Measurements from ENCODE around the gene PLXNC1.

DNA sequence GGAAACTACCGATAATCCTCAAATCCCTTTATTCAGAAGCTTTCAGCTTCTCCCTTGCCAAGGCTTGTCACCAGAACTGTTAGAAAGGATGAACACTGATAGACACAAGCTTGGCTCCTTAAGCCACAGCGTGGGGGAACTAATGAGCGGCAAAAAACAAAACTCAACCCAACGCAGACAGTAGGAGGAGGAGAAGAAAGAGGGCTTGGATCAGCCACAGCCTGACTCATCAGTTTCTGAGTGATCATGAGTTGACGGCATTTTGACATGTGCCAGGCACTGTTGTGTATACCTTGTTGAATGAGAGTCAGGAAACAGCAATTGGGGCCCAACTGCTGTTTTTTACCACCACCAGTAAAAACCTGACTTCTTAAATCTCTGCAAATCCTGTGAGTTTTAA lies 23.7 kb downstream of the PLXNC1 start:
- TF ChIP-seq, protein P1, sequence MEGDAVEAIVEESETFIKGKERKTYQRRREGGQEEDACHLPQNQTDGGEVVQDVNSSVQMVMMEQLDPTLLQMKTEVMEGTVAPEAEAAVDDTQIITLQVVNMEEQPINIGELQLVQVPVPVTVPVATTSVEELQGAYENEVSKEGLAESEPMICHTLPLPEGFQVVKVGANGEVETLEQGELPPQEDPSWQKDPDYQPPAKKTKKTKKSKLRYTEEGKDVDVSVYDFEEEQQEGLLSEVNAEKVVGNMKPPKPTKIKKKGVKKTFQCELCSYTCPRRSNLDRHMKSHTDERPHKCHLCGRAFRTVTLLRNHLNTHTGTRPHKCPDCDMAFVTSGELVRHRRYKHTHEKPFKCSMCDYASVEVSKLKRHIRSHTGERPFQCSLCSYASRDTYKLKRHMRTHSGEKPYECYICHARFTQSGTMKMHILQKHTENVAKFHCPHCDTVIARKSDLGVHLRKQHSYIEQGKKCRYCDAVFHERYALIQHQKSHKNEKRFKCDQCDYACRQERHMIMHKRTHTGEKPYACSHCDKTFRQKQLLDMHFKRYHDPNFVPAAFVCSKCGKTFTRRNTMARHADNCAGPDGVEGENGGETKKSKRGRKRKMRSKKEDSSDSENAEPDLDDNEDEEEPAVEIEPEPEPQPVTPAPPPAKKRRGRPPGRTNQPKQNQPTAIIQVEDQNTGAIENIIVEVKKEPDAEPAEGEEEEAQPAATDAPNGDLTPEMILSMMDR (conservative IDR thresholded peaks at IDR 0.05) = no peak
- no peak for TF ChIP-seq ZFX (IDR thresholded peaks at IDR 0.05)
